HG02678 (cell line): Measurements from ENCODE around the gene CSF2RB.

Experiments
- ATAC-seq: cut with Tn5 transposase; IDR thresholded peaks from one replicate; pipeline ENCODE4 v1.9.1; 2021; ENCODE audit warnings: mild to moderate bottlenecking, moderate library complexity; ENCODE audit not compliant: unreplicated experiment

Gene CSF2RB

GRCh38 chr22:36918586-36919284 lies 5.3 kb downstream of the CSF2RB start:
- no peak for ATAC-seq

GRCh38 chr22:36921309-36922104 lies 8.1 kb downstream of the CSF2RB start:
- no peak for ATAC-seq

GRCh38 chr22:36922105-36922608 lies 8.7 kb downstream of the CSF2RB start:
- no peak for ATAC-seq

GRCh38 chr22:36922711-36923110 lies 9.3 kb downstream of the CSF2RB start:
- ATAC-seq = no peak

GRCh38 chr22:36923131-36923788 lies 9.8 kb downstream of the CSF2RB start:
- ATAC-seq = no peak

- ATAC-seq = no peak
These were observed 10.8 kb downstream of the CSF2RB start for GRCh38 chr22:36924151-36924698.

GRCh38 chr22:36925388-36926290 lies 12.2 kb downstream of the CSF2RB start:
- ATAC-seq = no peak

- no peak for ATAC-seq
These were observed 12.9 kb downstream of the CSF2RB start for GRCh38 chr22:36926309-36926708.

GRCh38 chr22:36926721-36927435 lies 13.4 kb downstream of the CSF2RB start:
- no peak for ATAC-seq

GRCh38 chr22:36927671-36928070 lies 14.2 kb downstream of the CSF2RB start:
- ATAC-seq = no peak

GRCh38 chr22:36928196-36928595 lies 14.8 kb downstream of the CSF2RB start:
- no peak for ATAC-seq

GRCh38 chr22:36928786-36929535 lies 15.5 kb downstream of the CSF2RB start:
- ATAC-seq = no peak

GRCh38 chr22:36929621-36930020 lies 16.2 kb downstream of the CSF2RB start:
- no peak for ATAC-seq

GRCh38 chr22:36930041-36930935 lies 16.9 kb downstream of the CSF2RB start:
- no peak for ATAC-seq

GRCh38 chr22:36931446-36931845 lies 18.0 kb downstream of the CSF2RB start:
- ATAC-seq = no peak

- no peak for ATAC-seq
These were observed 20.4 kb downstream of the CSF2RB start for GRCh38 chr22:36933629-36934417.
